Fibroblast of villous mesenchyme (primary cell): ENCODE data around the gene ZBTB47. TPM values are rescaled to one million over a fixed set of nuclear protein-coding genes. Genes with fewer than 3 reads are reported as not detected.

Source experiments
- DNase-seq: peaks from one replicate; pipeline ENCODE4 v3.0.0-alpha.2; 2010; ENCODE audit warnings: low read depth
- H3K4me3 ChIP-seq: 2 replicates; pipeline ENCODE4 v1.5.1; 2011; ENCODE audit warnings: low read depth, mild to moderate bottlenecking, low read length
- CTCF ChIP-seq: IDR thresholded peaks from 2 replicates; pipeline ENCODE4 v1.5.1; 2012; ENCODE audit warnings: low read depth, mild to moderate bottlenecking, low read length; ENCODE audit not compliant: insufficient read depth
- total RNA-seq: library from RNA; depleted of rRNA; stranded (reverse); fragments of >200 nt; gene quantifications from 2 replicates; pipeline ENCODE4 v1.2.3, GENCODE V29; 2012

Gene ZBTB47
- total RNA-seq, 1 donor, result 25.9 TPM

DNA sequence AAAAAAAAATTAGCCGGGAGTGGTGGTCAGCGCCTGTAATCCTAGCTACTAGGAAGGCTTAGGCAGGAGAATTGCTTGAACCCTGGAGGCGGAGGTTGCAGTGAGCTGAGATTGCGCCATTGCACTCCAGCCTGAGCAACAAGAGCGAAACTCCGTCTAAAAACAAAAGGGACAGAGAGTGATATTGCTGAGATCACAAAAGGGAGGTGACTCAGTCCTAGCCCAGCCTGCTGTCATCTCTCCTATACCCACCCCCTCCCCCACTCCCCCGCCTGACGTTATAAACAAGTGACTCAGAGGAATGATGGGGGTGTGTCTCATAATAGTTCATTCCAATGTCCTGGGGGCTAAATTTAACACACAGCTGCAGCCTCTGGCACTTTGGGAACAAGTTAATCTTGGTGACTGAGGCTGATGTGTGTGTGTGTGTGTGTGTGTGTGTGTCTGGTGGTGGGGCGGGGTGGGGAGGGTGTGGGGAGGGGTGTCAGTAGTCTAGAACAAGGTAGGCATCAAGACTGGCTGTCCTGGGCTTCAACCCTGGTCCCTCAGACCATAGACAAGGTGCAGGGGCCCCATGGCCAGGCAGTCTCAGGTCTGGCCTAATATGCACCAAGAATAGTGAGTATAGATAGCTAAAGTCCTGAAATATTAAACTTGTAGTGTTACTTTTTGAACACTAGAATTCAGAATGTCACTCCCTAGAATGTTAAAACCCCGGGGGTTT lies 30.5 kb downstream of the ZBTB47 start:
- TF ChIP-seq CTCF, result no peak
- DNase-seq, result peak; percentile 89
- H3K4me3 ChIP-seq, result no peak overlapping the region

DNA sequence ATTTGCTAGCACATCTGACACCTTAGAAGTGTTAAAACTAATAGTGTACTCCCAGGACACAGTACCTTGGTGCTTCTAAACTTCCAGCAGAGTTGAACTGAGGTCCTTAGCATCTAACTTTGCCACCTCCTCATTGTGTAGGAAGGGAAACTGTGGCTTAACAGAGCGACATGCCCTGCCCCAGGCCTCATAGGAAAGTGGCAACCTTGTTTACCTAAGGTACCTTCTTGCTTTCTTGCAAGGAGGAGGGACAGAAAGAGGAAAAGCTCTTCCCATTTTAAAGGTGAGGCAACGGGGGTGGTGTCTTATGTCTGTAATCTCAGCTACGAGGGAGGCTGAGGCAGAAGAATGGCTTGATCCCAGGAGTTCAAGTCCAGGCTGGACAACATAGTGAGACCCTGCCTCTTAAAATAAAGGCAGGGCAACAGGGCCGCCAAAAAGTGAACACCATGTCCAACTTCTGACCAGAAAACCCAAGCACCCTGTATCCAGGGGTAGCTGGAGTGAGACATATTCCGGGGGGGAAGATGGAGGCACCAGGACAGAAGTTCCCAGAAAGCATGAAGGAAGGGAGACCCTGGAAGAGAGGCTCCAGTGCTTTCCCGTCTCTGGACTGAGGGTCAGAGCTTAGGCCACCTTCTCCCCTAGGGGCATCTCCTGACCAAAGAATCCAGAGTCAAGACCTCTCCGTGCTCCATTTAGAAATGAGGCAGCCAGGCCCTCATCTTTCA lies 31.3 kb downstream of the ZBTB47 start:
- no peak for DNase-seq
- no peak for TF ChIP-seq CTCF
- no peak overlapping the region for H3K4me3 ChIP-seq

GRCh38 chr3:42685363-42685881 lies 31.9 kb downstream of the ZBTB47 start, which contains the start of gene KLHL40:
KLHL40 (plus strand) TSS chr3:42685537; CDS start chr3:42685619, 82 bp downstream.
- no peak for DNase-seq
- no peak within 1 kb of the TSS for H3K4me3 ChIP-seq
- no peak for TF ChIP-seq CTCF

DNA sequence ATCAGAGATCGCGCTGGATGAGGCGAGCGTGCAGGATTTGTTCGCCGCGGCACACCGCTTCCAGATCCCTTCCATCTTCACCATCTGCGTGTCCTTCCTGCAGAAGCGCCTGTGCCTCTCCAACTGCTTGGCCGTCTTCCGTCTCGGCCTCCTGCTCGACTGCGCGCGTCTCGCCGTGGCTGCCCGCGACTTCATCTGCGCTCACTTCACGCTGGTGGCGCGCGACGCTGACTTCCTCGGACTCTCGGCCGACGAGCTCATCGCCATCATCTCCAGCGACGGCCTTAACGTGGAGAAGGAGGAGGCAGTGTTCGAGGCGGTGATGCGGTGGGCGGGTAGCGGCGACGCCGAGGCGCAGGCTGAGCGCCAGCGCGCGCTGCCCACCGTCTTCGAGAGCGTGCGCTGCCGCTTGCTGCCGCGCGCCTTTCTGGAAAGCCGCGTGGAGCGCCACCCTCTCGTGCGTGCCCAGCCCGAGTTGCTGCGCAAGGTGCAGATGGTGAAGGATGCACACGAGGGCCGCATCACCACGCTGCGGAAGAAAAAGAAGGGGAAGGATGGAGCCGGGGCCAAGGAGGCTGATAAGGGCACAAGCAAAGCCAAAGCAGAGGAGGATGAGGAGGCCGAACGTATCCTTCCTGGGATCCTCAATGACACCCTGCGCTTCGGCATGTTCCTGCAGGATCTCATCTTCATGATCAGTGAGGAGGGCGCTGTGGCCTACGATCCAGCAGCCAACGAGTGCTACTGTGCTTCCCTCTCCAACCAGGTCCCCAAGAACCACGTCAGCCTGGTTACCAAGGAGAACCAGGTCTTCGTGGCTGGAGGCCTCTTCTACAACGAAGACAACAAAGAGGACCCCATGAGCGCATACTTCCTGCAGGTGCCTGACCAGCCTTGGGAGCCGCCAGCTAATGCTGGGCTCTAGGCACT lies 32.7 kb downstream of the ZBTB47 start:
- TF ChIP-seq CTCF, result no peak
- no peak overlapping the region for H3K4me3 ChIP-seq
- no peak for DNase-seq

DNA sequence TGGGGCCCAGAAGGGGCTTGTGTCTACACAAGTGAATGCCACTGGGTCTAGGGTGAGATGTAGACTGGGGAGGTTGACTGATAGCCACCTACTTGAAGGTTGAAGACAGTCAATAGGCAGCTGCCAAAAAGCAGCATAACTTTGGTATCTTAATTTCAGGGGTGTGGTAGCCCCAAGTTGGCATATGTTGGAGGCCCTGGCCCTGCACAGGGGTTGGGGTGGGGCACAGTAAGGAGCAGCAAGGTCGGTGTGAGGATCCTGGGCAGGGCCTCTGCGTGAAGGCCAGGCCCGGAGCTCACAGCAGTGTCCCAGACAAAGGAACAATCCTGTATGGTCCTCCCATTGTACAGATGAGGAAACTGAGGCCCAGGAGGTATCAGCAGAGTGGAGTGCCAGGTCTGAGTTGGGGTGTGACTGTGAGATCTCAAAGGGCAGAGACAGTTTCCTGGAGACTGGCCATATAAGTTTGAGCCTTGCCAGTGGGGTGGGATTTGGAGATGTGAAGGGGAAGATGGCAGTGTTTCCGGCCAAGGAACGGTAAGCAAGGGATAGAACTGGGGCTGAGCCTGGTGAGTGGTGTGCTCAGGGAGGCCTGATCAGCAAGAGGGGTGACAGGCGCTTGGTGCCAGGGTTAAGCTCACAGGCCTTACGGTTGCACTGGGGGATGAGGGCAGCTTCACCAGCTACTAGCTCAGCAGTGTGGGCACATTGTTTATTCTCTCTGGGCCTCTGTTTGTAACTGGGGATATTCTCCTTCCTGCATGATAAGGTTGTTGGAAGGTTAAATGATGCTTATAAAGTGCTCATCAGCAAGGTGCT lies 33.5 kb downstream of the ZBTB47 start:
- no peak for DNase-seq
- TF ChIP-seq CTCF, result no peak
- H3K4me3 ChIP-seq, result no peak overlapping the region

DNA sequence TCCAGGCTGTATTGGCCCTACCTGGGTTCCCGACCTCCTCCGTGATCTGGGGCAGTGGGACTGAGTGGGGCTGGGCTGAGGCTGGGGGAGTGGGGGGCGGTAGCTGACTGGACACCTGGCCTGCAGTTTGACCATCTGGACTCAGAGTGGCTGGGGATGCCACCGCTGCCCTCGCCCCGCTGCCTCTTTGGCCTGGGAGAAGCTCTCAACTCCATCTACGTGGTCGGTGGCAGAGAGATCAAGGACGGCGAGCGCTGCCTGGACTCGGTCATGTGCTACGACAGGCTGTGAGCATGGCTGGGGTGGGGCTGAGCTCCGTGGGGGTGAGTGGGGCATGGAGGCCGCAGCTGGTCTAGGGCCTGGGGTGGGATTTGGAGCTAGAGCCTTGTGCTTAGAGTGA lies 34.5 kb downstream of the ZBTB47 start:
- no peak overlapping the region for H3K4me3 ChIP-seq
- TF ChIP-seq CTCF, result no peak
- DNase-seq, result no peak
